Osteoblast (primary cell): ENCODE results near the gene LRP3. TPM values are rescaled to one million over a fixed set of nuclear protein-coding genes. Genes with fewer than 3 reads are reported as not detected.
"Not testable (repeated sequence)": the region's sequence is repeated elsewhere in the genome, so short reads cannot be mapped to it uniquely, and the experiment has no call there.

Experiments
- DNase-seq: peaks from one replicate; pipeline ENCODE4 v3.0.0; 2011; ENCODE audit warnings: low spot score, mixed read lengths; ENCODE audit not compliant: insufficient read length; ENCODE audit errors: missing footprints
- H2AFZ ChIP-seq: 2 replicates; pipeline ENCODE4 v1.6.0; 2011; ENCODE audit warnings: mild to moderate bottlenecking, low read length
- H3K27ac ChIP-seq: 2 replicates; pipeline ENCODE4 v1.5.1; 2011; ENCODE audit warnings: mild to moderate bottlenecking, low read depth, low read length, moderate library complexity
- H3K27me3 ChIP-seq: 2 replicates; pipeline ENCODE4 v1.6.0; 2012; ENCODE audit warnings: mild to moderate bottlenecking, control low read depth, inconsistent platforms, low read length, moderate library complexity; ENCODE audit not compliant: insufficient read depth
- H3K36me3 ChIP-seq: 2 replicates; pipeline ENCODE4 v1.5.1; 2011; ENCODE audit warnings: mild to moderate bottlenecking, low read length, control low read depth, moderate library complexity; ENCODE audit not compliant: insufficient read depth
- H3K4me1 ChIP-seq: 2 replicates; pipeline ENCODE4 v1.5.1; 2011; ENCODE audit warnings: mild to moderate bottlenecking, low read length, control low read depth, moderate library complexity; ENCODE audit not compliant: insufficient read depth
- H3K4me2 ChIP-seq: 2 replicates; pipeline ENCODE4 v1.6.0; 2011; ENCODE audit warnings: mild to moderate bottlenecking, low read length; ENCODE audit not compliant: insufficient read depth
- H3K4me3 ChIP-seq: fragments of 200-600 bp; sonication (generic); 3 replicates; pipeline ENCODE4 v1.5.1; 2012; ENCODE audit warnings: mild to moderate bottlenecking, low read length, inconsistent platforms; ENCODE audit not compliant: insufficient read depth
- H3K79me2 ChIP-seq: 2 replicates; pipeline ENCODE4 v1.6.0; 2012; ENCODE audit warnings: mild to moderate bottlenecking, low read length, control low read depth, inconsistent platforms; ENCODE audit not compliant: insufficient read depth
- H3K9me3 ChIP-seq: 2 replicates; pipeline ENCODE4 v1.5.1; 2011; ENCODE audit warnings: low read depth, low read length, control low read depth
- H4K20me1 ChIP-seq: 2 replicates; pipeline ENCODE4 v1.6.0; 2012; ENCODE audit warnings: mild to moderate bottlenecking, low read length, control low read depth; ENCODE audit not compliant: insufficient read depth
- total RNA-seq: library from RNA; depleted of rRNA; stranded (reverse); fragments of >200 nt; gene quantifications from 2 replicates; pipeline ENCODE4 v1.2.3, GENCODE V29; 2012
- TF ChIP-seq, protein P1 (sequence below): IDR thresholded peaks from 2 replicates; pipeline ENCODE4 v1.5.1; 2011; ENCODE audit warnings: mild to moderate bottlenecking, low read depth, low read length, moderate library complexity; ENCODE audit errors: extremely low read depth

The LRP3 gene
- total RNA-seq, 1 donor, result 38.4 TPM

- no peaks in the 10 kb centered on the region for H3K36me3 ChIP-seq
- H2AFZ ChIP-seq, result no peak overlapping the region
- DNase-seq, result no peak
- no peaks in the 10 kb centered on the region for H3K4me1 ChIP-seq
- no peak overlapping the region for H3K4me2 ChIP-seq
- H3K27me3 ChIP-seq, result no peaks in the 10 kb centered on the region
- H3K9me3 ChIP-seq, result no peaks in the 10 kb centered on the region
- no peak overlapping the region for H3K27ac ChIP-seq
- no peaks in the 10 kb centered on the region for H4K20me1 ChIP-seq
- H3K79me2 ChIP-seq, result no peaks in the 10 kb centered on the region
- TF ChIP-seq, protein P1, sequence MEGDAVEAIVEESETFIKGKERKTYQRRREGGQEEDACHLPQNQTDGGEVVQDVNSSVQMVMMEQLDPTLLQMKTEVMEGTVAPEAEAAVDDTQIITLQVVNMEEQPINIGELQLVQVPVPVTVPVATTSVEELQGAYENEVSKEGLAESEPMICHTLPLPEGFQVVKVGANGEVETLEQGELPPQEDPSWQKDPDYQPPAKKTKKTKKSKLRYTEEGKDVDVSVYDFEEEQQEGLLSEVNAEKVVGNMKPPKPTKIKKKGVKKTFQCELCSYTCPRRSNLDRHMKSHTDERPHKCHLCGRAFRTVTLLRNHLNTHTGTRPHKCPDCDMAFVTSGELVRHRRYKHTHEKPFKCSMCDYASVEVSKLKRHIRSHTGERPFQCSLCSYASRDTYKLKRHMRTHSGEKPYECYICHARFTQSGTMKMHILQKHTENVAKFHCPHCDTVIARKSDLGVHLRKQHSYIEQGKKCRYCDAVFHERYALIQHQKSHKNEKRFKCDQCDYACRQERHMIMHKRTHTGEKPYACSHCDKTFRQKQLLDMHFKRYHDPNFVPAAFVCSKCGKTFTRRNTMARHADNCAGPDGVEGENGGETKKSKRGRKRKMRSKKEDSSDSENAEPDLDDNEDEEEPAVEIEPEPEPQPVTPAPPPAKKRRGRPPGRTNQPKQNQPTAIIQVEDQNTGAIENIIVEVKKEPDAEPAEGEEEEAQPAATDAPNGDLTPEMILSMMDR, result peak; percentile 29
- H3K4me3 ChIP-seq, result no peak overlapping the region
Observed at GRCh38 chr19:33208904-33209849, 15.0 kb downstream of the LRP3 start.

DNA sequence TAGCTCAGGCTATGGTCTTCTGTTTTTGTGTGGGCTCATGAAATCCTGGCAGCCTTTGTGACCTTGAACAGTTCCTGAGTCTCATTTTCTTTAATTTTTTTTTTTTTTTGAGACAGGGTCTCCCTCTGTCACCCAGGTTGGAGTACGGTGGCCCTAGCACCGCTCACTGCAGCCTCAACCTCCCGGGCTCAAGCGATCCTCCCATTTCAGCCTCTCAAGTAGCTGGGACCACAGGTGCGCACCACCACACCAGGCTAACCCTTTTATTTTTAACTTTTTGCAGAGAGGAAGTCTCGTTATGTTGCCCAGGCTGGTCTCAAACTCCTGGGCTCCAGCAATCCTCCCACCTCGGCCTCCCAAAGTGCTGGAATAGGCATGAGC lies 15.7 kb downstream of the LRP3 start:
- H3K4me1 ChIP-seq, H3K27me3 ChIP-seq, H3K4me3 ChIP-seq, H4K20me1 ChIP-seq, H2AFZ ChIP-seq, DNase-seq, H3K36me3 ChIP-seq, H3K9me3 ChIP-seq, H3K79me2 ChIP-seq, H3K4me2 ChIP-seq, H3K27ac ChIP-seq: not testable (repeated sequence)

GRCh38 chr19:33210266-33210940 lies 16.3 kb downstream of the LRP3 start:
- H3K27ac ChIP-seq, result no peak overlapping the region
- no peak overlapping the region for H3K4me3 ChIP-seq
- no peaks in the 10 kb centered on the region for H4K20me1 ChIP-seq
- H2AFZ ChIP-seq, result no peak overlapping the region
- no peak overlapping the region for H3K4me2 ChIP-seq
- no peaks in the 10 kb centered on the region for H3K9me3 ChIP-seq
- DNase-seq, result no peak
- TF ChIP-seq, protein P1, result no peak
- no peaks in the 10 kb centered on the region for H3K79me2 ChIP-seq
- no peaks in the 10 kb centered on the region for H3K36me3 ChIP-seq
- no peaks in the 10 kb centered on the region for H3K4me1 ChIP-seq
- no peaks in the 10 kb centered on the region for H3K27me3 ChIP-seq

GRCh38 chr19:33211794-33212435 lies 17.8 kb downstream of the LRP3 start:
- Histone ChIP-seq H3K79me2 (no peaks in the 10 kb centered on the region), H2AFZ (no peak overlapping the region), H3K4me1 (no peaks in the 10 kb centered on the region), H3K9me3 (no peaks in the 10 kb centered on the region), H3K27ac (no peak overlapping the region), H3K4me2 (no peak overlapping the region), H3K4me3 (no peak overlapping the region), H3K36me3 (no peaks in the 10 kb centered on the region), H3K27me3 (no peaks in the 10 kb centered on the region), H4K20me1 (no peaks in the 10 kb centered on the region)
- TF ChIP-seq, protein P1, result no peak
- no peak for DNase-seq
